Measurements from ENCODE around the gene MERTK.

- TF ChIP-seq CTCF (IDR thresholded peaks at IDR 0.05) (no peak), POLR2A (IDR thresholded peaks at IDR 0.05) (no peak)
These were observed 130.8 kb downstream of the MERTK start for GRCh38 chr2:112029164-112029563.
